RWPE2 (cell line): ENCODE data around the gene ST3GAL3.

ENCODE experiments used
- ATAC-seq: fragments of 200-7000 bp; cut with Tn5 transposase; 3 replicates; pipeline ENCODE4 v1.9.1; 2021; ENCODE audit warnings: low read depth
- DNase-seq: peaks from one replicate; pipeline ENCODE4 v3.0.0-alpha.2; 2020; ENCODE audit warnings: low spot score
- H3K27ac ChIP-seq: fragments of 450-650 bp; 2 replicates; pipeline ENCODE4 v1.5.1; 2017; ENCODE audit warnings: mild to moderate bottlenecking; ENCODE audit not compliant: poor library complexity, severe bottlenecking
- H3K27me3 ChIP-seq: fragments of 250-450 bp; sonication (Bioruptor Pico); 2 replicates; pipeline ENCODE4 v1.5.1; 2021; ENCODE audit warnings: mild to moderate bottlenecking, moderate library complexity; ENCODE audit not compliant: insufficient read depth, poor library complexity, severe bottlenecking
- H3K36me3 ChIP-seq: fragments of 250-450 bp; sonication (Bioruptor Pico); 2 replicates; pipeline ENCODE4 v1.5.1; 2020; ENCODE audit warnings: low read depth, mild to moderate bottlenecking, moderate library complexity
- H3K4me1 ChIP-seq: fragments of 250-450 bp; sonication (Bioruptor Pico); 2 replicates; pipeline ENCODE4 v1.5.1; 2021; ENCODE audit warnings: mild to moderate bottlenecking, moderate library complexity; ENCODE audit not compliant: insufficient read depth, poor library complexity, severe bottlenecking
- H3K4me3 ChIP-seq: fragments of 250-450 bp; sonication (Bioruptor Pico); 2 replicates; pipeline ENCODE4 v1.5.1; 2021; ENCODE audit warnings: mild to moderate bottlenecking, moderate library complexity; ENCODE audit not compliant: severe bottlenecking
- H3K9me3 ChIP-seq: fragments of 250-450 bp; sonication (Bioruptor Pico); 2 replicates; pipeline ENCODE4 v1.5.1; 2021; ENCODE audit warnings: mild to moderate bottlenecking, moderate library complexity; ENCODE audit not compliant: severe bottlenecking
- TF ChIP-seq, protein P1 (sequence below): fragments of 450-650 bp; IDR thresholded peaks from one replicate; pipeline ENCODE4 v1.5.1; 2017; ENCODE audit warnings: mild to moderate bottlenecking, moderate library complexity; ENCODE audit not compliant: poor library complexity, severe bottlenecking

The ST3GAL3 gene

GRCh38 chr1:43750083-43750482 is 42.7 kb downstream of the ST3GAL3 start:
- Histone ChIP-seq H3K27me3 (no peaks in the 10 kb centered on the region), H3K4me3 (no peak overlapping the region), H3K27ac (no peak overlapping the region), H3K4me1 (no peaks in the 10 kb centered on the region), H3K36me3 (peaks cover 8% of the 10 kb centered on the region), H3K9me3 (no peaks in the 10 kb centered on the region)
- DNase-seq (no peak), ATAC-seq (no peak)
- TF ChIP-seq, protein P1, sequence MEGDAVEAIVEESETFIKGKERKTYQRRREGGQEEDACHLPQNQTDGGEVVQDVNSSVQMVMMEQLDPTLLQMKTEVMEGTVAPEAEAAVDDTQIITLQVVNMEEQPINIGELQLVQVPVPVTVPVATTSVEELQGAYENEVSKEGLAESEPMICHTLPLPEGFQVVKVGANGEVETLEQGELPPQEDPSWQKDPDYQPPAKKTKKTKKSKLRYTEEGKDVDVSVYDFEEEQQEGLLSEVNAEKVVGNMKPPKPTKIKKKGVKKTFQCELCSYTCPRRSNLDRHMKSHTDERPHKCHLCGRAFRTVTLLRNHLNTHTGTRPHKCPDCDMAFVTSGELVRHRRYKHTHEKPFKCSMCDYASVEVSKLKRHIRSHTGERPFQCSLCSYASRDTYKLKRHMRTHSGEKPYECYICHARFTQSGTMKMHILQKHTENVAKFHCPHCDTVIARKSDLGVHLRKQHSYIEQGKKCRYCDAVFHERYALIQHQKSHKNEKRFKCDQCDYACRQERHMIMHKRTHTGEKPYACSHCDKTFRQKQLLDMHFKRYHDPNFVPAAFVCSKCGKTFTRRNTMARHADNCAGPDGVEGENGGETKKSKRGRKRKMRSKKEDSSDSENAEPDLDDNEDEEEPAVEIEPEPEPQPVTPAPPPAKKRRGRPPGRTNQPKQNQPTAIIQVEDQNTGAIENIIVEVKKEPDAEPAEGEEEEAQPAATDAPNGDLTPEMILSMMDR = no peak

- Histone ChIP-seq H3K4me1 (peaks cover 9% of the 10 kb centered on the region), H3K27me3 (no peaks in the 10 kb centered on the region), H3K4me3 (no peak overlapping the region), H3K9me3 (peaks cover 2% of the 10 kb centered on the region), H3K27ac (no peak overlapping the region), H3K36me3 (peaks cover 10% of the 10 kb centered on the region)
- DNase-seq (no peak), ATAC-seq (no peak)
- TF ChIP-seq, protein P1 = no peak
Measured at GRCh38 chr1:43753422-43753821, 46.1 kb downstream of the ST3GAL3 start.

DNA sequence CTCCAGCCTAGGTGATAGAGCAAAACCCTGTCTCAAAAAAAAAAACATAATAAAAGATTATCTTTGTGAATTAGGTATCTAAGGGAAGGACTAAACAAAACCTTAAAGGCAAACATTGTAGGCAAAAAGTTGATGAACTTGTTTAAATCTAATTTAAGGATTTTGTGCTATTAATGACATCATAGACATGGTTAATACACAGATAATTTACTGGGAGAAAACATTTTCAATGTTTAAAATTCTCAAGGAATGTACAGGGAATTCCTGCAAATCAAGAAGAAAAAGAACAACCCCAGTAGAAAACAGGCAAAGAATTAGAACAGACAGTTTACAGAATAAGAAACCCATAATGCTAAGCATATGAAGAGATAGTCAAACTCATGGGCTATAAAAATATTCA is 47.6 kb downstream of the ST3GAL3 start:
- Histone ChIP-seq H3K36me3 (peaks cover 7% of the 10 kb centered on the region), H3K27ac (no peak overlapping the region), H3K9me3 (peaks cover 2% of the 10 kb centered on the region), H3K4me1 (peaks cover 9% of the 10 kb centered on the region), H3K27me3 (no peaks in the 10 kb centered on the region), H3K4me3 (no peak overlapping the region)
- no peak for ATAC-seq
- TF ChIP-seq, protein P1 = no peak
- no peak for DNase-seq

GRCh38 chr1:43757343-43758053 is 50.2 kb downstream of the ST3GAL3 start:
- H3K4me3 ChIP-seq = no peak overlapping the region
- H3K36me3 ChIP-seq = peaks cover 4% of the 10 kb centered on the region
- H3K9me3 ChIP-seq = peaks cover 2% of the 10 kb centered on the region
- TF ChIP-seq, protein P1 = no peak
- DNase-seq (no peak), ATAC-seq (peak; percentile 29; the same call in 1 of the 3 replicates)
- H3K27ac ChIP-seq = no peak overlapping the region
- peaks cover 9% of the 10 kb centered on the region for H3K4me1 ChIP-seq
- no peaks in the 10 kb centered on the region for H3K27me3 ChIP-seq

GRCh38 chr1:43760745-43761317 is 53.5 kb downstream of the ST3GAL3 start:
- H3K27me3 ChIP-seq = no peaks in the 10 kb centered on the region
- ATAC-seq = no peak
- DNase-seq = no peak
- no peak overlapping the region for H3K4me3 ChIP-seq
- peaks cover 2% of the 10 kb centered on the region for H3K9me3 ChIP-seq
- no peak overlapping the region for H3K27ac ChIP-seq
- TF ChIP-seq, protein P1 = no peak
- H3K36me3 ChIP-seq = no peaks in the 10 kb centered on the region; the same call in 1 of the 2 replicates
- peaks cover 25% of the 10 kb centered on the region for H3K4me1 ChIP-seq
